ENCODE results near the gene OR4N2. TPM values are rescaled to one million over a fixed set of nuclear protein-coding genes. Genes with fewer than 3 reads are reported as not detected.
"Not testable (repeated sequence)": the region's sequence is repeated elsewhere in the genome, so short reads cannot be mapped to it uniquely, and the experiment has no call there.

OR4N2 gene
- total RNA-seq (not detected), polyA plus RNA-seq (ENCODE audit: insufficient read depth, low read depth, low replicate concordance) (not detected)
- long read RNA-seq, donor 1: 0 reads
- long read RNA-seq, donor 2: 0 reads
- long read RNA-seq, donor 3: 0 reads
- long read RNA-seq, donor 4: 0 reads
- long read RNA-seq, donor 5: 0 reads
- long read RNA-seq, donor 6: 0 reads
- long read RNA-seq, donor 7: 0 reads
- long read RNA-seq, donor 8: 0 reads
- long read RNA-seq, donor 9, partial matches to known transcripts: 0 of 2 reads
- long read RNA-seq, donor 9, other reads (novel, unspliced or antisense): 0 of 2 reads
- long read RNA-seq, donor 10: 0 reads

- intact Hi-C loops (cut with DNase I); H3K4me1 ChIP-seq (ENCODE audit: control insufficient read depth in 2 of 3, insufficient read depth in 2 of 3, low read depth in 1 of 3, low read length in 3 of 3); H3K27ac ChIP-seq (ENCODE audit: low read depth in 2 of 2, low read length in 2 of 2); H3K4me3 ChIP-seq (ENCODE audit: low read length in 3 of 3); H3K9ac ChIP-seq (ENCODE audit: low read length in 3 of 3); H3K9me3 ChIP-seq (ENCODE audit: control insufficient read depth in 2 of 3, insufficient read depth in 1 of 3, low read length in 3 of 3); H3K27me3 ChIP-seq (ENCODE audit: control insufficient read depth, insufficient read depth, low read length); DNase-seq; H3K36me3 ChIP-seq (ENCODE audit: control insufficient read depth in 2 of 3, insufficient read depth in 3 of 3, low read length in 3 of 3); FAIRE-seq: not testable (repeated sequence)
Measured at GRCh38 chr14:19803470-19803869, at the start of gene OR4N2. Gene OR4N2 (plus strand): TSS chr14:19803770. CDS start chr14:19827449, 23,679 bp downstream.

- DNase-seq (no peak), FAIRE-seq (no peak)
- no peaks in the 10 kb centered on the region for H3K4me1 ChIP-seq (ENCODE audit: control insufficient read depth in 2 of 3, insufficient read depth in 2 of 3, low read depth in 1 of 3, low read length in 3 of 3)
- peaks cover 0 to 2% (median 0%) of the 10 kb centered on the region in 3 donors for H3K9me3 ChIP-seq (ENCODE audit: control insufficient read depth in 2 of 3, insufficient read depth in 1 of 3, low read length in 3 of 3)
- intact Hi-C loops (cut with DNase I): no loop called here
- H3K4me3 ChIP-seq (ENCODE audit: low read length in 3 of 3): no peak overlapping the region
- no peaks in the 10 kb centered on the region for H3K36me3 ChIP-seq (ENCODE audit: control insufficient read depth in 2 of 3, insufficient read depth in 3 of 3, low read length in 3 of 3)
- no peak overlapping the region for H3K27ac ChIP-seq (ENCODE audit: low read depth in 2 of 2, low read length in 2 of 2)
- no peak overlapping the region for H3K9ac ChIP-seq (ENCODE audit: low read length in 3 of 3)
- no peaks in the 10 kb centered on the region for H3K27me3 ChIP-seq (ENCODE audit: control insufficient read depth, insufficient read depth, low read length)
- TF ChIP-seq CTCF (IDR thresholded peaks at IDR 0.05; ENCODE audit: borderline replicate concordance, extremely low read depth, insufficient read depth): no peak
Measured at GRCh38 chr14:19754172-19754571, 49.4 kb upstream of the OR4N2 start.

- intact Hi-C loops (cut with DNase I); H3K4me3 ChIP-seq (ENCODE audit: low read length in 3 of 3); DNase-seq; H3K36me3 ChIP-seq (ENCODE audit: control insufficient read depth in 2 of 3, insufficient read depth in 3 of 3, low read length in 3 of 3); H3K9ac ChIP-seq (ENCODE audit: low read length in 3 of 3); H3K27ac ChIP-seq (ENCODE audit: low read depth in 2 of 2, low read length in 2 of 2); H3K9me3 ChIP-seq (ENCODE audit: control insufficient read depth in 2 of 3, insufficient read depth in 1 of 3, low read length in 3 of 3); H3K4me1 ChIP-seq (ENCODE audit: control insufficient read depth in 2 of 3, insufficient read depth in 2 of 3, low read depth in 1 of 3, low read length in 3 of 3); FAIRE-seq; H3K27me3 ChIP-seq (ENCODE audit: control insufficient read depth, insufficient read depth, low read length): not testable (repeated sequence)
Measured at GRCh38 chr14:19771491-19771890, 32.1 kb upstream of the OR4N2 start.

- FAIRE-seq: no peak
- intact Hi-C loops (cut with DNase I): no loop called here
Measured at GRCh38 chr14:19771895-19772430, 31.6 kb upstream of the OR4N2 start.

GRCh38 chr14:19772454-19772853 lies 31.1 kb upstream of the OR4N2 start:
- H3K4me1 ChIP-seq (ENCODE audit: control insufficient read depth in 2 of 3, insufficient read depth in 2 of 3, low read depth in 1 of 3, low read length in 3 of 3); DNase-seq; H3K36me3 ChIP-seq (ENCODE audit: control insufficient read depth in 2 of 3, insufficient read depth in 3 of 3, low read length in 3 of 3); H3K9me3 ChIP-seq (ENCODE audit: control insufficient read depth in 2 of 3, insufficient read depth in 1 of 3, low read length in 3 of 3); H3K4me3 ChIP-seq (ENCODE audit: low read length in 3 of 3); H3K9ac ChIP-seq (ENCODE audit: low read length in 3 of 3); H3K27me3 ChIP-seq (ENCODE audit: control insufficient read depth, insufficient read depth, low read length); FAIRE-seq; H3K27ac ChIP-seq (ENCODE audit: low read depth in 2 of 2, low read length in 2 of 2); intact Hi-C loops (cut with DNase I): not testable (repeated sequence)

More at GRCh38 chr14:19771895-19772430, 31.6 kb upstream of the OR4N2 start:
- TF ChIP-seq CTCF (IDR thresholded peaks at IDR 0.05; ENCODE audit: borderline replicate concordance, extremely low read depth, insufficient read depth): no peak
- no peak overlapping the region for H3K27ac ChIP-seq (ENCODE audit: low read depth in 2 of 2, low read length in 2 of 2)
- no peaks in the 10 kb centered on the region for H3K4me1 ChIP-seq (ENCODE audit: control insufficient read depth in 2 of 3, insufficient read depth in 2 of 3, low read depth in 1 of 3, low read length in 3 of 3)
- DNase-seq: no peak
- H3K27me3 ChIP-seq (ENCODE audit: control insufficient read depth, insufficient read depth, low read length): no peaks in the 10 kb centered on the region
- no peak overlapping the region for H3K9ac ChIP-seq (ENCODE audit: low read length in 3 of 3)
- peaks cover 0 to 8% (median 2%) of the 10 kb centered on the region in 3 donors for H3K9me3 ChIP-seq (ENCODE audit: control insufficient read depth in 2 of 3, insufficient read depth in 1 of 3, low read length in 3 of 3)
- no peaks in the 10 kb centered on the region for H3K36me3 ChIP-seq (ENCODE audit: control insufficient read depth in 2 of 3, insufficient read depth in 3 of 3, low read length in 3 of 3)
- no peak overlapping the region for H3K4me3 ChIP-seq (ENCODE audit: low read length in 3 of 3)

GRCh38 chr14:19773204-19773603 lies 30.4 kb upstream of the OR4N2 start, which contains the start of gene OR4M1:
Gene OR4M1 (plus strand): TSS chr14:19773504. CDS start chr14:19780323, 6,819 bp downstream.
- FAIRE-seq; intact Hi-C loops (cut with DNase I); H3K27ac ChIP-seq (ENCODE audit: low read depth in 2 of 2, low read length in 2 of 2); H3K9ac ChIP-seq (ENCODE audit: low read length in 3 of 3); H3K4me3 ChIP-seq (ENCODE audit: low read length in 3 of 3); H3K4me1 ChIP-seq (ENCODE audit: control insufficient read depth in 2 of 3, insufficient read depth in 2 of 3, low read depth in 1 of 3, low read length in 3 of 3); H3K9me3 ChIP-seq (ENCODE audit: control insufficient read depth in 2 of 3, insufficient read depth in 1 of 3, low read length in 3 of 3); H3K27me3 ChIP-seq (ENCODE audit: control insufficient read depth, insufficient read depth, low read length); DNase-seq; H3K36me3 ChIP-seq (ENCODE audit: control insufficient read depth in 2 of 3, insufficient read depth in 3 of 3, low read length in 3 of 3): not testable (repeated sequence)
